ENCODE measurements around the gene CTH. TPM values are rescaled to one million over a fixed set of nuclear protein-coding genes. Genes with fewer than 3 reads are reported as not detected.

The CTH gene
- total and polyA plus RNA-seq, 2 of the 4 experiments (the other 2 are of a cell fraction) = 2.7 to 3.0 TPM

GRCh38 chr1:70440642-70441391 lies 29.7 kb downstream of the CTH start:
- dilution Hi-C loops (cut with HindIII; ENCODE audit: low sequenced_read_pairs, unreplicated experiment) = no loop called here
- Histone ChIP-seq H3K4ac (ENCODE audit: low read depth, low read length) (no peak overlapping the region), H2BK20ac (ENCODE audit: low read depth, low read length) (no peak overlapping the region), H3K36me3 (ENCODE audit: control insufficient read depth, insufficient read depth, low read length) (no peaks in the 10 kb centered on the region), H3K27me3 (ENCODE audit: control insufficient read depth, insufficient read depth, low read length) (no peaks in the 10 kb centered on the region), H2BK15ac (ENCODE audit: low read depth, low read length) (no peak overlapping the region), H3K9me3 (ENCODE audit: control insufficient read depth, insufficient read depth, low read length) (no peaks in the 10 kb centered on the region), H2AK9ac (replicated peaks; ENCODE audit: low read depth, low read length, poor library complexity) (no peak overlapping the region), H3K56ac (ENCODE audit: extremely low read depth, insufficient read depth, low read length) (no peak overlapping the region), H3K4me2 (ENCODE audit: low read depth, low read length) (no peak overlapping the region), H4K91ac (ENCODE audit: insufficient read depth, low read depth, low read length) (no peak overlapping the region), H3K23ac (ENCODE audit: low read depth, low read length) (no peak overlapping the region), H4K8ac (ENCODE audit: low read depth in 2 of 2, low read length in 2 of 2) (no peak overlapping the region), H3K18ac (ENCODE audit: low read depth, low read length) (no peak overlapping the region), H3K9me1 (ENCODE audit: insufficient read depth, low read length) (no peaks in the 10 kb centered on the region), H3K9ac (ENCODE audit: low read depth, low read length) (no peak overlapping the region), H2AFZ (replicated peaks; ENCODE audit: low read length, poor library complexity) (no peak overlapping the region), H2BK120ac (ENCODE audit: low read depth, low read length) (no peak overlapping the region), H2AK5ac (ENCODE audit: low read depth, low read length) (no peak overlapping the region), H3K14ac (replicated peaks; ENCODE audit: low read depth, low read length) (no peak overlapping the region), H4K5ac (ENCODE audit: low read depth, low read length) (no peak overlapping the region), H3K27ac (ENCODE audit: insufficient read depth, low read length) (no peak overlapping the region), H3K4me1 (ENCODE audit: control insufficient read depth, insufficient read depth, low read length) (no peaks in the 10 kb centered on the region), H4K20me1 (ENCODE audit: insufficient read depth, low read length) (no peaks in the 10 kb centered on the region), H2BK5ac (ENCODE audit: low read depth, low read length, poor library complexity, severe bottlenecking) (no peak overlapping the region), H3K4me3 (ENCODE audit: insufficient read depth, low read depth, low read length) (no peak overlapping the region), H3K79me1 (ENCODE audit: low read depth in 1 of 2, low read length in 2 of 2) (no peaks in the 10 kb centered on the region)
- POLR2A ChIA-PET (ENCODE audit: unreplicated experiment) = no interaction called here
- in situ Hi-C loops (cut with MboI; ENCODE audit: low sequenced_read_pairs) = no loop called here
- DNase-seq = no peak
- intact Hi-C loops (cut with micrococcal nuclease) = no loop called here
- BruUV-seq (replicated peaks) = no TSS peak
- CTCF ChIA-PET = no interaction called here
- TF ChIP-seq POLR2A (IDR thresholded peaks at IDR 0.05; ENCODE audit: low read depth, low read length) (no peak), NFE2L2 (IDR thresholded peaks at IDR 0.05; ENCODE audit: low read depth, low read length) (no peak), CEBPB (IDR thresholded peaks at IDR 0.05; ENCODE audit: low read depth, low read length) (no peak), MAZ (IDR thresholded peaks at IDR 0.05; ENCODE audit: borderline replicate concordance, low read depth, low read length) (no peak), RCOR1 (IDR thresholded peaks at IDR 0.05; ENCODE audit: insufficient replicate concordance, low read length) (no peak), ELK1 (IDR thresholded peaks at IDR 0.05; ENCODE audit: borderline replicate concordance, low read depth, low read length) (no peak), RAD21 (IDR thresholded peaks at IDR 0.05; ENCODE audit: low read length) (no peak)
- WGBS, 2 experiments (ENCODE audit: extremely low coverage in 2 of 2, insufficient read length in 1 of 2) = no CpG with 5 or more reads among the region's 2 CpGs
- no peak for ATAC-seq (ENCODE audit: low read depth)
